Measurements from ENCODE around the gene SGO2. TPM values are rescaled to one million over a fixed set of nuclear protein-coding genes. Genes with fewer than 3 reads are reported as not detected.

The SGO2 gene
- total and polyA plus RNA-seq, 4 experiments from 2014 or later: 1.7 to 4.8 (median 3.4) TPM

- Histone ChIP-seq H3K9me3 (ENCODE audit: control insufficient read depth in 1 of 2, low read length in 2 of 2) (no peaks in the 10 kb centered on the region), H3K4me1 (ENCODE audit: insufficient read depth, low read length) (no peaks in the 10 kb centered on the region), H3K27ac (ENCODE audit: low read depth, low read length) (no peak overlapping the region), H3K36me3 (ENCODE audit: insufficient read depth, low read length) (no peaks in the 10 kb centered on the region), H3K27me3 (ENCODE audit: insufficient read depth, low read length) (no peaks in the 10 kb centered on the region), H3K4me3 (ENCODE audit: low read length in 2 of 2) (no peak overlapping the region)
- no peaks in the 10 kb centered on the region for H3K9me3 Mint-ChIP-seq
- H3K4me3 Mint-ChIP-seq: no peak overlapping the region
- H3K4me1 Mint-ChIP-seq: peaks cover 0 to 1% (median 0%) of the 10 kb centered on the region in 4 donors
- peaks cover 12 to 13% of the 10 kb centered on the region in 2 donors for H3K27me3 Mint-ChIP-seq
- ChIA-PET CTCF (ENCODE audit: partially characterized antibody) (interaction anchor here (1.5 kb wide), 1 partner anchor 113 kb away, joined by 3 read pairs; no protein-coding TSS in a partner anchor), POLR2A (ENCODE audit: partially characterized antibody) (no interaction called here)
- H3K36me3 Mint-ChIP-seq: no peaks in the 10 kb centered on the region
- intact Hi-C loops (cut with micrococcal nuclease): no loop called here
- DNase-seq: no peak
- H3K27ac Mint-ChIP-seq: no peak overlapping the region
These were observed 92.0 kb downstream of the SGO2 start for GRCh38 chr2:200618054-200618419.

DNA sequence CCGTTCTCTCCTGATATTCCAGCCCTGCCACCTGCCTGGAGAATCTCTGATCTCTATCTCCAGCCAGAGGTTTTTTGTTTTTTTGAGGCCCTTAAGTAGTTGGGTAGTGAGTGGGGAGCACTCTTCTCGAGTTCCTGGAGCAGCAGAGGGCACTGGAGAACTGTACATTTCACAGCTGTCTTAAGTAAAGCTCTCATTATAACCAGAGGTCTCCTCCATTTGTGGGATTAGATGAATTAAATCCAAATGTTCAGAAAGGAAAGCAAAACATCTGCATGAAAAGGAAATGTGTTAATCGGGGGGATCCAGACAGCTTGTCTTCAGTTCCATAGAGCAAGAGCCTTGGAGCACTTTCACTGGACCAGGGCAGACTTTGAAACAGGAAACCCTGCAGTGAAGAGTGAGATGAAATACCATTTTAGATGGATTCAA, 92.6 kb downstream of the SGO2 start:
- POLR2A ChIA-PET (ENCODE audit: partially characterized antibody): no interaction called here
- H3K9me3 Mint-ChIP-seq: no peaks in the 10 kb centered on the region

DNA sequence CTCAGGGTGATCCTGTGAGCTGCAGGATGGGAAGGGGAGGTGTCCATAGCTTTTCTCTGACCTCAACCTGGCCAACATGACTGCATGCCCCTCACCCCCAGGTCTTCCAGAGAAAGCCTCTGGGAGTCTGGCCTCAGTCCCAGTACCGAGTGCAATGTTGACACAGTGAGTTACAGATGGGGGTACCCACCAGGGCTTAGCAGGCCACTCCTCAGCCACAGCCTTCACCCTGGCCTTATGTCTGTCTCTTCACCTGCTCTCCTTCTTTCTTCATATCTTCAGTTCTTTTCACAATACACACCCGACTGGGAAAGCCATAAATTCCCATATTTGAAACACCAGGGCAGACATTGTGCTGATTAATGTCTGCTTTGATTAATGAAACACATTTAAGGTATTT, 93.3 kb downstream of the SGO2 start:
- ChIA-PET POLR2A (ENCODE audit: partially characterized antibody) (no interaction called here), CTCF (ENCODE audit: partially characterized antibody) (interaction anchor here (1.5 kb wide), 1 partner anchor 112 kb away, joined by 3 read pairs; no protein-coding TSS in a partner anchor)
- Histone ChIP-seq H3K9me3 (ENCODE audit: control insufficient read depth in 1 of 2, low read length in 2 of 2) (no peaks in the 10 kb centered on the region), H3K27me3 (ENCODE audit: insufficient read depth, low read length) (no peaks in the 10 kb centered on the region), H3K4me3 (ENCODE audit: low read length in 2 of 2) (no peak overlapping the region), H3K36me3 (ENCODE audit: insufficient read depth, low read length) (no peaks in the 10 kb centered on the region), H3K4me1 (ENCODE audit: insufficient read depth, low read length) (no peaks in the 10 kb centered on the region), H3K27ac (ENCODE audit: low read depth, low read length) (no peak overlapping the region)
- H3K4me3 Mint-ChIP-seq: no peak overlapping the region
- DNase-seq: no peak
- peaks cover 0 to 1% (median 0%) of the 10 kb centered on the region in 4 donors for H3K4me1 Mint-ChIP-seq
- intact Hi-C loops (cut with micrococcal nuclease): no loop called here
- no peaks in the 10 kb centered on the region for H3K9me3 Mint-ChIP-seq
- H3K36me3 Mint-ChIP-seq: no peaks in the 10 kb centered on the region
- peaks cover 17 to 19% of the 10 kb centered on the region in 2 donors for H3K27me3 Mint-ChIP-seq
- H3K27ac Mint-ChIP-seq: no peak overlapping the region

More for the DNA sequence above, 92.6 kb downstream of the SGO2 start:
- CTCF ChIA-PET (ENCODE audit: partially characterized antibody): interaction anchor here (1.5 kb wide), 1 partner anchor 113 kb away, joined by 3 read pairs; no protein-coding TSS in a partner anchor
- no peaks in the 10 kb centered on the region for H3K27me3 ChIP-seq (ENCODE audit: insufficient read depth, low read length)
- Mint-ChIP-seq H3K27me3 (peaks cover 15 to 16% of the 10 kb centered on the region in 2 donors), H3K4me1 (peaks cover 0 to 1% (median 0%) of the 10 kb centered on the region in 4 donors), H3K36me3 (no peaks in the 10 kb centered on the region), H3K4me3 (no peak overlapping the region), H3K27ac (no peak overlapping the region)
- DNase-seq: no peak
- intact Hi-C loops (cut with micrococcal nuclease): no loop called here
- H3K4me1 ChIP-seq (ENCODE audit: insufficient read depth, low read length): no peaks in the 10 kb centered on the region
- no peaks in the 10 kb centered on the region for H3K36me3 ChIP-seq (ENCODE audit: insufficient read depth, low read length)
- no peak overlapping the region for H3K4me3 ChIP-seq (ENCODE audit: low read length in 2 of 2)
- H3K27ac ChIP-seq (ENCODE audit: low read depth, low read length): no peak overlapping the region
- no peaks in the 10 kb centered on the region for H3K9me3 ChIP-seq (ENCODE audit: control insufficient read depth in 1 of 2, low read length in 2 of 2)

- no peak overlapping the region for H3K4me3 ChIP-seq (ENCODE audit: low read length in 2 of 2)
- Mint-ChIP-seq H3K9me3 (no peaks in the 10 kb centered on the region), H3K27ac (no peak overlapping the region), H3K4me1 (peaks cover 0 to 1% (median 0%) of the 10 kb centered on the region in 4 donors), H3K27me3 (peaks cover 15 to 18% of the 10 kb centered on the region in 2 donors), H3K36me3 (no peaks in the 10 kb centered on the region), H3K4me3 (no peak overlapping the region)
- CTCF ChIA-PET (ENCODE audit: partially characterized antibody): no interaction called here
- H3K27ac ChIP-seq (ENCODE audit: low read depth, low read length): no peak overlapping the region
- no peaks in the 10 kb centered on the region for H3K36me3 ChIP-seq (ENCODE audit: insufficient read depth, low read length)
- POLR2A ChIA-PET (ENCODE audit: partially characterized antibody): no interaction called here
- no peaks in the 10 kb centered on the region for H3K4me1 ChIP-seq (ENCODE audit: insufficient read depth, low read length)
- no peak for DNase-seq
- intact Hi-C loops (cut with micrococcal nuclease): no loop called here
- H3K27me3 ChIP-seq (ENCODE audit: insufficient read depth, low read length): no peaks in the 10 kb centered on the region
- no peaks in the 10 kb centered on the region for H3K9me3 ChIP-seq (ENCODE audit: control insufficient read depth in 1 of 2, low read length in 2 of 2)
These were observed 94.8 kb downstream of the SGO2 start for GRCh38 chr2:200620606-200621390.

DNA sequence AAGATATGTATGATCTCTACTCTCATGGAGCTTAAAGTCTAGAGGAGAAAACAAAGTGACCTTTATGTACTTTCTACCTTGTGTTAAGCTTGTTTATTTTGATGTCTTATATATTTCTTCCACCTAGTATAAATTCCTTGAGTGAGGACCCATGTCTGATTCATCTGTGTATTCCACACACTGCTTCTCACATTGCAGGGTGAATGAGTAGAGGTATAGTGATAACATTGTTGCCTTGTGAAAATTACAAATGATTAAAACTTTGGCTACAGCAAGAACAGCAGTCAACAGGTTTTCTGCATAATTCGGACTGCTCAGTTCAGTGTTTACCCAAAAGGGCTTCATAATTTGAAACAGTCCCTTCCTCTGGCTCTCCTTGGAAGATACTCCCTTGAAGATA, 96.1 kb downstream of the SGO2 start:
- intact Hi-C loops (cut with micrococcal nuclease): no loop called here
- Mint-ChIP-seq H3K4me1 (no peaks in the 10 kb centered on the region), H3K36me3 (no peaks in the 10 kb centered on the region)

DNA sequence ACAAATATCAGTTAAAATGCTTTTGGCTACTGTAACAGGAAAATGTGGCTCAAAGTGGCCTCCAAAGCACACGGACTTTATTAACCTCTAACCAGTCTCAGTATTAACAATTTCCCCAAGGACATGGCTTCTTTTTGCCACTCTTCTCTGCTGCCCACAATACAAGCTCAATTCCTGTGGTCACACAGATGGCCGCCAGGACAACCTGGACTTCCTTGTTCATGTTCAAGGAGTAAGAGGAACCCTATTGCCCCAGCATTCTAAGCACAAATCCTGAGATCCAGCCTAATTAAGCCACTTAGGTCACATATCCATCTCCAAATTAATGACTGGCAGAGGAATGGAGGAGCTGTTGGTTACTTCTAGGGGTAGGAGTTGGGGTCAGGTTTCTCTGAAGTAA, 98.0 kb downstream of the SGO2 start:
- H3K27me3 Mint-ChIP-seq: peaks cover 17 to 19% of the 10 kb centered on the region in 2 donors
- POLR2A ChIA-PET (ENCODE audit: partially characterized antibody): no interaction called here
- H3K4me1 Mint-ChIP-seq: no peaks in the 10 kb centered on the region
- intact Hi-C loops (cut with micrococcal nuclease): no loop called here
- H3K9me3 ChIP-seq (ENCODE audit: control insufficient read depth in 1 of 2, low read length in 2 of 2): no peaks in the 10 kb centered on the region
- no peaks in the 10 kb centered on the region for H3K27me3 ChIP-seq (ENCODE audit: insufficient read depth, low read length)
- no peak overlapping the region for H3K27ac ChIP-seq (ENCODE audit: low read depth, low read length)
- DNase-seq: no peak
- H3K4me3 Mint-ChIP-seq: no peak overlapping the region
- no peaks in the 10 kb centered on the region for H3K4me1 ChIP-seq (ENCODE audit: insufficient read depth, low read length)
- H3K4me3 ChIP-seq (ENCODE audit: low read length in 2 of 2): no peak overlapping the region
- H3K36me3 Mint-ChIP-seq: no peaks in the 10 kb centered on the region
- CTCF ChIA-PET (ENCODE audit: partially characterized antibody): no interaction called here
- no peaks in the 10 kb centered on the region for H3K9me3 Mint-ChIP-seq
- no peak overlapping the region for H3K27ac Mint-ChIP-seq
- no peaks in the 10 kb centered on the region for H3K36me3 ChIP-seq (ENCODE audit: insufficient read depth, low read length)

More for the DNA sequence above, 96.1 kb downstream of the SGO2 start:
- peaks cover 13 to 15% of the 10 kb centered on the region in 2 donors for H3K27me3 Mint-ChIP-seq
- H3K27ac ChIP-seq (ENCODE audit: low read depth, low read length): no peak overlapping the region
- ChIA-PET CTCF (ENCODE audit: partially characterized antibody) (no interaction called here), POLR2A (ENCODE audit: partially characterized antibody) (no interaction called here)
- H3K4me1 ChIP-seq (ENCODE audit: insufficient read depth, low read length): no peaks in the 10 kb centered on the region
- H3K4me3 Mint-ChIP-seq: no peak overlapping the region
- no peaks in the 10 kb centered on the region for H3K9me3 Mint-ChIP-seq
- H3K27ac Mint-ChIP-seq: no peak overlapping the region
- H3K9me3 ChIP-seq (ENCODE audit: control insufficient read depth in 1 of 2, low read length in 2 of 2): no peaks in the 10 kb centered on the region
- H3K27me3 ChIP-seq (ENCODE audit: insufficient read depth, low read length): no peaks in the 10 kb centered on the region
- no peaks in the 10 kb centered on the region for H3K36me3 ChIP-seq (ENCODE audit: insufficient read depth, low read length)
- DNase-seq: no peak
- no peak overlapping the region for H3K4me3 ChIP-seq (ENCODE audit: low read length in 2 of 2)

DNA sequence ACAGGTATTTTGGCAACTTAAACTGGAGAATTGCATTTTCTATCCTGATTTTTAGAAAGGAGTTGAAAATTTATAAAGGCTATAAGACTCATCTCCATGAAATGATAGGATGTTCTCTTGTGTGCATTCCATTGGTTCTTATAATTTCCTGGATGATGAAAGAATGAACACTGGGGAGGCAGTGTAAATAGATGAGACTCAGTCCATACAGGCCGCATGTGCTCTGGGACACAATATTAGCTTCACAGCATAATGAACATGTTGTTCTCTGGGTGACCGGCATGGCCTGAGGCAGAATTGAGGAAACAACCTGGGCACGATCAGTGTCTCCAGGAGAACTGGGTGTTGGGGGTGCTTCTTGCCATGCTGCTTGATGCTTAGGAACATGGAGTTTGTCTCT, 98.7 kb downstream of the SGO2 start:
- no peaks in the 10 kb centered on the region for H3K36me3 ChIP-seq (ENCODE audit: insufficient read depth, low read length)
- no peaks in the 10 kb centered on the region for H3K9me3 ChIP-seq (ENCODE audit: control insufficient read depth in 1 of 2, low read length in 2 of 2)
- Mint-ChIP-seq H3K27ac (no peak overlapping the region), H3K4me1 (no peaks in the 10 kb centered on the region), H3K4me3 (no peak overlapping the region), H3K27me3 (peaks cover 20 to 22% of the 10 kb centered on the region in 2 donors), H3K9me3 (no peaks in the 10 kb centered on the region), H3K36me3 (no peaks in the 10 kb centered on the region)
- POLR2A ChIA-PET (ENCODE audit: partially characterized antibody): no interaction called here
- no peak overlapping the region for H3K27ac ChIP-seq (ENCODE audit: low read depth, low read length)
- intact Hi-C loops (cut with micrococcal nuclease): no loop called here
- H3K27me3 ChIP-seq (ENCODE audit: insufficient read depth, low read length): no peaks in the 10 kb centered on the region
- no peak for DNase-seq
- H3K4me1 ChIP-seq (ENCODE audit: insufficient read depth, low read length): no peaks in the 10 kb centered on the region
- no peak overlapping the region for H3K4me3 ChIP-seq (ENCODE audit: low read length in 2 of 2)
- CTCF ChIA-PET (ENCODE audit: partially characterized antibody): no interaction called here

Data from CD4-positive, alpha-beta memory T cell (primary cell).